Type B pancreatic cell (in vitro differentiated cells): ENCODE data around the gene PAX7. TPM values are rescaled to one million over a fixed set of nuclear protein-coding genes. Genes with fewer than 3 reads are reported as not detected.

ENCODE experiments used
- DNase-seq: peaks from one replicate; pipeline ENCODE4 v3.0.0; 2021; ENCODE audit warnings: mixed read lengths; ENCODE audit not compliant: unreplicated experiment; ENCODE audit errors: extremely low spot score
- H3K27ac Mint-ChIP-seq: 2 replicates; pipeline ENCODE4 v1.8.0; 2021; ENCODE audit warnings: mild to moderate bottlenecking, mixed read lengths
- H3K27me3 Mint-ChIP-seq: 2 replicates; pipeline ENCODE4 v1.8.0; 2021; ENCODE audit warnings: mixed read lengths
- H3K36me3 Mint-ChIP-seq: 2 replicates; pipeline ENCODE4 v1.8.0; 2021; ENCODE audit warnings: mixed read lengths
- H3K4me1 Mint-ChIP-seq: one replicate; pipeline ENCODE4 v1.8.0; 2021; ENCODE audit warnings: mixed read lengths; ENCODE audit not compliant: unreplicated experiment
- H3K4me3 Mint-ChIP-seq: 2 replicates; pipeline ENCODE4 v1.8.0; 2021; ENCODE audit warnings: mild to moderate bottlenecking, mixed read lengths
- H3K9me3 Mint-ChIP-seq: 2 replicates; pipeline ENCODE4 v1.8.0; 2021; ENCODE audit warnings: mixed read lengths
- CTCF ChIP-seq: fragments of 200-600 bp; sonication (generic); conservative IDR thresholded peaks from 2 replicates; pipeline ENCODE4 v1.5.0; 2021; ENCODE audit warnings: antibody characterized with exemption, mild to moderate bottlenecking
- total RNA-seq: library from RNA; stranded (reverse); gene quantifications from 2 replicates; pipeline ENCODE4 v1.2.1, GENCODE V29; 2021; ENCODE audit warnings: low replicate concordance

Gene PAX7
- total RNA-seq, 1 donor from 2014 or later = 2.9 TPM

- no peak overlapping the region for H3K4me3 Mint-ChIP-seq
- H3K27me3 Mint-ChIP-seq = peaks cover 57% of the 10 kb centered on the region
- no peak for TF ChIP-seq CTCF
- H3K9me3 Mint-ChIP-seq = no peaks in the 10 kb centered on the region
- H3K36me3 Mint-ChIP-seq = no peaks in the 10 kb centered on the region
- DNase-seq = no peak
- H3K4me1 Mint-ChIP-seq = peaks cover 6% of the 10 kb centered on the region
- no peak overlapping the region for H3K27ac Mint-ChIP-seq
Observed at GRCh38 chr1:18778437-18778836, 147.8 kb downstream of the PAX7 start.

GRCh38 chr1:18781031-18781430 is 150.4 kb downstream of the PAX7 start:
- H3K4me3 Mint-ChIP-seq = no peak overlapping the region
- peaks cover 13% of the 10 kb centered on the region for H3K4me1 Mint-ChIP-seq
- H3K27ac Mint-ChIP-seq = no peak overlapping the region
- H3K9me3 Mint-ChIP-seq = no peaks in the 10 kb centered on the region
- H3K36me3 Mint-ChIP-seq = no peaks in the 10 kb centered on the region
- no peak for TF ChIP-seq CTCF
- H3K27me3 Mint-ChIP-seq = peaks cover 62% of the 10 kb centered on the region
- DNase-seq = no peak

- Mint-ChIP-seq H3K27ac (no peak overlapping the region), H3K4me1 (peaks cover 8% of the 10 kb centered on the region), H3K27me3 (peaks cover 73% of the 10 kb centered on the region), H3K9me3 (no peaks in the 10 kb centered on the region), H3K4me3 (peak overlapping the region; percentile 76), H3K36me3 (no peaks in the 10 kb centered on the region)
- no peak for DNase-seq
- TF ChIP-seq CTCF = no peak
Observed at GRCh38 chr1:18783705-18784481, 153.2 kb downstream of the PAX7 start.

GRCh38 chr1:18784482-18784831 is 153.8 kb downstream of the PAX7 start:
- peak overlapping the region; percentile 76 for H3K4me3 Mint-ChIP-seq
- H3K4me1 Mint-ChIP-seq = peaks cover 8% of the 10 kb centered on the region
- H3K9me3 Mint-ChIP-seq = no peaks in the 10 kb centered on the region

GRCh38 chr1:18786149-18786548 is 155.5 kb downstream of the PAX7 start:
- Mint-ChIP-seq H3K27ac (no peak overlapping the region), H3K27me3 (peaks cover 80% of the 10 kb centered on the region), H3K36me3 (no peaks in the 10 kb centered on the region)

More at GRCh38 chr1:18784482-18784831, 153.8 kb downstream of the PAX7 start:
- Mint-ChIP-seq H3K27ac (no peak overlapping the region), H3K36me3 (no peaks in the 10 kb centered on the region), H3K27me3 (peaks cover 73% of the 10 kb centered on the region)
- DNase-seq = no peak
- TF ChIP-seq CTCF = no peak

More at GRCh38 chr1:18786149-18786548, 155.5 kb downstream of the PAX7 start:
- peaks cover 8% of the 10 kb centered on the region for H3K4me1 Mint-ChIP-seq
- H3K4me3 Mint-ChIP-seq = no peak overlapping the region
- TF ChIP-seq CTCF = no peak
- no peak for DNase-seq
- no peaks in the 10 kb centered on the region for H3K9me3 Mint-ChIP-seq
